Osteoblast (primary cell): ENCODE data around the gene AGA. TPM values are rescaled to one million over a fixed set of nuclear protein-coding genes. Genes with fewer than 3 reads are reported as not detected.

ENCODE experiments used
- DNase-seq: peaks from one replicate; pipeline ENCODE4 v3.0.0; 2011; ENCODE audit warnings: low spot score, mixed read lengths; ENCODE audit not compliant: insufficient read length; ENCODE audit errors: missing footprints
- H2AFZ ChIP-seq: 2 replicates; pipeline ENCODE4 v1.6.0; 2011; ENCODE audit warnings: mild to moderate bottlenecking, low read length
- H3K27ac ChIP-seq: 2 replicates; pipeline ENCODE4 v1.5.1; 2011; ENCODE audit warnings: mild to moderate bottlenecking, low read depth, low read length, moderate library complexity
- H3K27me3 ChIP-seq: 2 replicates; pipeline ENCODE4 v1.6.0; 2012; ENCODE audit warnings: mild to moderate bottlenecking, control low read depth, inconsistent platforms, low read length, moderate library complexity; ENCODE audit not compliant: insufficient read depth
- H3K36me3 ChIP-seq: 2 replicates; pipeline ENCODE4 v1.5.1; 2011; ENCODE audit warnings: mild to moderate bottlenecking, low read length, control low read depth, moderate library complexity; ENCODE audit not compliant: insufficient read depth
- H3K4me1 ChIP-seq: 2 replicates; pipeline ENCODE4 v1.5.1; 2011; ENCODE audit warnings: mild to moderate bottlenecking, low read length, control low read depth, moderate library complexity; ENCODE audit not compliant: insufficient read depth
- H3K4me2 ChIP-seq: 2 replicates; pipeline ENCODE4 v1.6.0; 2011; ENCODE audit warnings: mild to moderate bottlenecking, low read length; ENCODE audit not compliant: insufficient read depth
- H3K4me3 ChIP-seq: fragments of 200-600 bp; sonication (generic); 3 replicates; pipeline ENCODE4 v1.5.1; 2012; ENCODE audit warnings: mild to moderate bottlenecking, low read length, inconsistent platforms; ENCODE audit not compliant: insufficient read depth
- H3K79me2 ChIP-seq: 2 replicates; pipeline ENCODE4 v1.6.0; 2012; ENCODE audit warnings: mild to moderate bottlenecking, low read length, control low read depth, inconsistent platforms; ENCODE audit not compliant: insufficient read depth
- H3K9me3 ChIP-seq: 2 replicates; pipeline ENCODE4 v1.5.1; 2011; ENCODE audit warnings: low read depth, low read length, control low read depth
- H4K20me1 ChIP-seq: 2 replicates; pipeline ENCODE4 v1.6.0; 2012; ENCODE audit warnings: mild to moderate bottlenecking, low read length, control low read depth; ENCODE audit not compliant: insufficient read depth
- total RNA-seq: library from RNA; depleted of rRNA; stranded (reverse); fragments of >200 nt; gene quantifications from 2 replicates; pipeline ENCODE4 v1.2.3, GENCODE V29; 2012
- TF ChIP-seq, protein P1 (sequence below): IDR thresholded peaks from 2 replicates; pipeline ENCODE4 v1.5.1; 2011; ENCODE audit warnings: mild to moderate bottlenecking, low read depth, low read length, moderate library complexity; ENCODE audit errors: extremely low read depth

AGA gene
- total RNA-seq, 1 donor: 43.4 TPM

DNA sequence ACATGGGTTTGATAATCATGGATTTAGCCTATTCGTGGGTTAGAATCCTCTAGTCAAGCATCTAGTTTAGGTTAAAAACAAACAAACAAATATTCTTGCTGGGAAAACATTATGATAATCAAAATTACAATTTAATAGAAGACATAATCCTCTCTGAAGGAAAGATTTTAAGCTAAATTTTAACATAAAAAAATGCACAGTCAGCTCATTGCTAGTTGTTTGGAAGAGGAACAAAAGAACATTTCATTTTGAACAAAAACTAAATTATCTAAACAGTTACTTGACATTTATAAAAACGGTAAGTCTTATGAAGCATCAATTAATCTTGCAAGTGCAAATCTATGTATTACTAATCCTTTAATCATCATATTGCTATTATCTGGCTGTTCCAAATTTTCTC is 18.2 kb upstream of the AGA start:
- no peaks in the 10 kb centered on the region for H3K27me3 ChIP-seq
- no peak overlapping the region for H3K27ac ChIP-seq

GRCh38 chr4:177455561-177455970 is 13.3 kb upstream of the AGA start:
- H3K27me3 ChIP-seq: no peaks in the 10 kb centered on the region
- peaks cover 11% of the 10 kb centered on the region for H3K4me1 ChIP-seq
- no peak overlapping the region for H3K27ac ChIP-seq
- peak; percentile 52 for DNase-seq
- H3K4me2 ChIP-seq: peak overlapping the region; percentile 41
- no peaks in the 10 kb centered on the region for H3K36me3 ChIP-seq
- TF ChIP-seq, protein P1, sequence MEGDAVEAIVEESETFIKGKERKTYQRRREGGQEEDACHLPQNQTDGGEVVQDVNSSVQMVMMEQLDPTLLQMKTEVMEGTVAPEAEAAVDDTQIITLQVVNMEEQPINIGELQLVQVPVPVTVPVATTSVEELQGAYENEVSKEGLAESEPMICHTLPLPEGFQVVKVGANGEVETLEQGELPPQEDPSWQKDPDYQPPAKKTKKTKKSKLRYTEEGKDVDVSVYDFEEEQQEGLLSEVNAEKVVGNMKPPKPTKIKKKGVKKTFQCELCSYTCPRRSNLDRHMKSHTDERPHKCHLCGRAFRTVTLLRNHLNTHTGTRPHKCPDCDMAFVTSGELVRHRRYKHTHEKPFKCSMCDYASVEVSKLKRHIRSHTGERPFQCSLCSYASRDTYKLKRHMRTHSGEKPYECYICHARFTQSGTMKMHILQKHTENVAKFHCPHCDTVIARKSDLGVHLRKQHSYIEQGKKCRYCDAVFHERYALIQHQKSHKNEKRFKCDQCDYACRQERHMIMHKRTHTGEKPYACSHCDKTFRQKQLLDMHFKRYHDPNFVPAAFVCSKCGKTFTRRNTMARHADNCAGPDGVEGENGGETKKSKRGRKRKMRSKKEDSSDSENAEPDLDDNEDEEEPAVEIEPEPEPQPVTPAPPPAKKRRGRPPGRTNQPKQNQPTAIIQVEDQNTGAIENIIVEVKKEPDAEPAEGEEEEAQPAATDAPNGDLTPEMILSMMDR: no peak
- no peaks in the 10 kb centered on the region for H3K79me2 ChIP-seq
- peak overlapping the region; percentile 3 for H2AFZ ChIP-seq
- H3K9me3 ChIP-seq: no peaks in the 10 kb centered on the region
- H4K20me1 ChIP-seq: no peaks in the 10 kb centered on the region
- H3K4me3 ChIP-seq: no peak overlapping the region

More for the DNA sequence above, 18.2 kb upstream of the AGA start:
- Histone ChIP-seq H3K4me1 (peaks cover 6% of the 10 kb centered on the region), H3K36me3 (no peaks in the 10 kb centered on the region), H2AFZ (no peak overlapping the region), H3K79me2 (no peaks in the 10 kb centered on the region), H3K4me3 (no peak overlapping the region), H4K20me1 (no peaks in the 10 kb centered on the region), H3K4me2 (no peak overlapping the region), H3K9me3 (no peaks in the 10 kb centered on the region)
- TF ChIP-seq, protein P1: no peak
- DNase-seq: no peak

DNA sequence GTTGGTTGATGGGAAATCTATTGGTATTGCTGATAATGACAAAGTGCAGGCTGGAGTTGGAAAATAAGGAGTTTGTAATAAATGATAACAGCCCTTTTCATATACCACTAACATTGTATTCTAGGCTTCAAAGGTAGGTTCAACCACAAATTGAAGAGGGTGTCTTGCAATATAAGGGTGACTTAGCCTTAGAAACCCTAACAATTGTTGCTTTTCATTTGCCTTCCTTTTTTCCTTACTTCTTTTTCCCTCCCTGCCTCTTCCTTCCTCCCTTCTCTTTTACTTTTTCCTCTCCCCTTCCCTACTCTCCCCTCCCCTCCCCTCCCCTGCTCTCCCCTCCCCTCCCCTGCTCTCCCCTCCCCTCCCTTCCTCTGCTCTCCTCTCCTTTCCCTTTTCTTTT is 10.9 kb upstream of the AGA start:
- no peak overlapping the region for H3K4me3 ChIP-seq
- no peak overlapping the region for H3K27ac ChIP-seq

GRCh38 chr4:177451108-177451500 is 8.9 kb upstream of the AGA start:
- no peak overlapping the region for H2AFZ ChIP-seq
- no peaks in the 10 kb centered on the region for H3K9me3 ChIP-seq
- no peaks in the 10 kb centered on the region for H4K20me1 ChIP-seq
- no peaks in the 10 kb centered on the region for H3K36me3 ChIP-seq
- no peak overlapping the region for H3K4me2 ChIP-seq
- no peak overlapping the region for H3K4me3 ChIP-seq
- H3K27me3 ChIP-seq: no peaks in the 10 kb centered on the region
- DNase-seq: no peak
- TF ChIP-seq, protein P1: no peak
- H3K79me2 ChIP-seq: no peaks in the 10 kb centered on the region
- H3K4me1 ChIP-seq: peaks cover 22% of the 10 kb centered on the region
- H3K27ac ChIP-seq: no peak overlapping the region

More for the DNA sequence above, 10.9 kb upstream of the AGA start:
- Histone ChIP-seq H2AFZ (no peak overlapping the region), H4K20me1 (no peaks in the 10 kb centered on the region), H3K27me3 (no peaks in the 10 kb centered on the region), H3K79me2 (no peaks in the 10 kb centered on the region), H3K36me3 (no peaks in the 10 kb centered on the region), H3K4me2 (no peak overlapping the region), H3K4me1 (peaks cover 22% of the 10 kb centered on the region), H3K9me3 (no peaks in the 10 kb centered on the region)
- no peak for DNase-seq
- TF ChIP-seq, protein P1: no peak
